Ishikawa (cell line): ENCODE results near the gene AFP.

Experiments used
- CEBPB ChIP-seq: IDR thresholded peaks from 2 replicates; pipeline ENCODE4 v1.6.1; 2012
- CREB1 ChIP-seq: IDR thresholded peaks from 2 replicates; pipeline ENCODE4 v1.6.1; 2012; ENCODE audit warnings: low read depth
- EGR1 ChIP-seq: IDR thresholded peaks from 2 replicates; pipeline ENCODE4 v1.6.1; 2012
- EP300 ChIP-seq: IDR thresholded peaks from 2 replicates; pipeline ENCODE4 v1.6.1; 2012; ENCODE audit warnings: borderline replicate concordance
- FOXM1 ChIP-seq: IDR thresholded peaks from 2 replicates; pipeline ENCODE4 v1.6.1; 2012; ENCODE audit warnings: low read depth, borderline replicate concordance
- NFIC ChIP-seq: IDR thresholded peaks from 2 replicates; pipeline ENCODE4 v1.6.1; 2012
- RAD21 ChIP-seq: IDR thresholded peaks from 2 replicates; pipeline ENCODE4 v1.6.1; 2012; ENCODE audit warnings: low read depth
- TAF1 ChIP-seq: IDR thresholded peaks from 2 replicates; pipeline ENCODE4 v1.6.1; 2012; ENCODE audit warnings: low read depth, mild to moderate bottlenecking
- TCF12 ChIP-seq: IDR thresholded peaks from 2 replicates; pipeline ENCODE4 v1.6.1; 2012; ENCODE audit warnings: low read depth
- TEAD4 ChIP-seq: IDR thresholded peaks from 2 replicates; pipeline ENCODE4 v1.6.1; 2012
- YY1 ChIP-seq: IDR thresholded peaks from 2 replicates; pipeline ENCODE4 v1.6.1; 2012; ENCODE audit warnings: low read depth
- ZBTB7A ChIP-seq: IDR thresholded peaks from 2 replicates; pipeline ENCODE4 v1.6.1; 2012; ENCODE audit warnings: low read depth
- TF ChIP-seq, protein P1 (sequence below): IDR thresholded peaks from 2 replicates; pipeline ENCODE4 v1.6.1; 2012; ENCODE audit warnings: low read depth, mild to moderate bottlenecking
- TF ChIP-seq, protein P2 (sequence below): IDR thresholded peaks from 2 replicates; pipeline ENCODE4 v1.6.1; 2012
- TF ChIP-seq, protein P3 (sequence below): IDR thresholded peaks from 2 replicates; pipeline ENCODE4 v1.6.1; 2012

Gene AFP

DNA sequence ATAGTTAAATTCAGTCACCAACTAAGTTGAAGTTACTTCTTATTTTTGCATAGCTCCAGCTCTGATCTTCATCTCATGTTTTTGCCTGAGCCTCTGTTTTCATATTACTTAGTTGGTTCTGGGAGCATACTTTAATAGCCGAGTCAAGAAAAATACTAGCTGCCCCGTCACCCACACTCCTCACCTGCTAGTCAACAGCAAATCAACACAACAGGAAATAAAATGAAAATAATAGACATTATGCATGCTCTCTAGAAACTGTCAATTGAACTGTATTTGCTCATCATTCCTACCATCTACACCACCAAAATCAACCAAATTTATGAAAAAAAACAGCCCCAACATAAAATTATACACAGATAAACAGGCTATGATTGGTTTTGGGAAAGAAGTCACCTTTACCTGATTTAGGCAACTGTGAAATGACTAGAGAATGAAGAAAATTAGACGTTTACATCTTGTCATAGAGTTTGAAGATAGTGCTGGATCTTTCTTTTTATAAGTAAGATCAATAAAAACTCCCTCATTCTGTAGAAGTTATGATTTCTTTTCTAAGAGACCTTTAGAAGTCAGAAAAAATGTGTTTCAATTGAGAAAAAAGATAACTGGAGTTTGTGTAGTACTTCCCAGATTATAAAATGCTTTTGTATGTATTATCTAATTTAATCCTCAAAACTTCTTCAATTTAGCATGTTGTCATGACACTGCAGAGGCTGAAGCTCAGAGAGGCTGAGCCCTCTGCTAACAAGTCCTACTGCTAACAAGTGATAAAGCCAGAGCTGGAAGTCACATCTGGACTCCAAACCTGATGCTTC lies 24.9 kb upstream of the AFP start:
- TF ChIP-seq NFIC, result no peak
- TF ChIP-seq TCF12, result no peak
- TF ChIP-seq CREB1, result no peak
- no peak for TF ChIP-seq EGR1
- TF ChIP-seq, protein P1, sequence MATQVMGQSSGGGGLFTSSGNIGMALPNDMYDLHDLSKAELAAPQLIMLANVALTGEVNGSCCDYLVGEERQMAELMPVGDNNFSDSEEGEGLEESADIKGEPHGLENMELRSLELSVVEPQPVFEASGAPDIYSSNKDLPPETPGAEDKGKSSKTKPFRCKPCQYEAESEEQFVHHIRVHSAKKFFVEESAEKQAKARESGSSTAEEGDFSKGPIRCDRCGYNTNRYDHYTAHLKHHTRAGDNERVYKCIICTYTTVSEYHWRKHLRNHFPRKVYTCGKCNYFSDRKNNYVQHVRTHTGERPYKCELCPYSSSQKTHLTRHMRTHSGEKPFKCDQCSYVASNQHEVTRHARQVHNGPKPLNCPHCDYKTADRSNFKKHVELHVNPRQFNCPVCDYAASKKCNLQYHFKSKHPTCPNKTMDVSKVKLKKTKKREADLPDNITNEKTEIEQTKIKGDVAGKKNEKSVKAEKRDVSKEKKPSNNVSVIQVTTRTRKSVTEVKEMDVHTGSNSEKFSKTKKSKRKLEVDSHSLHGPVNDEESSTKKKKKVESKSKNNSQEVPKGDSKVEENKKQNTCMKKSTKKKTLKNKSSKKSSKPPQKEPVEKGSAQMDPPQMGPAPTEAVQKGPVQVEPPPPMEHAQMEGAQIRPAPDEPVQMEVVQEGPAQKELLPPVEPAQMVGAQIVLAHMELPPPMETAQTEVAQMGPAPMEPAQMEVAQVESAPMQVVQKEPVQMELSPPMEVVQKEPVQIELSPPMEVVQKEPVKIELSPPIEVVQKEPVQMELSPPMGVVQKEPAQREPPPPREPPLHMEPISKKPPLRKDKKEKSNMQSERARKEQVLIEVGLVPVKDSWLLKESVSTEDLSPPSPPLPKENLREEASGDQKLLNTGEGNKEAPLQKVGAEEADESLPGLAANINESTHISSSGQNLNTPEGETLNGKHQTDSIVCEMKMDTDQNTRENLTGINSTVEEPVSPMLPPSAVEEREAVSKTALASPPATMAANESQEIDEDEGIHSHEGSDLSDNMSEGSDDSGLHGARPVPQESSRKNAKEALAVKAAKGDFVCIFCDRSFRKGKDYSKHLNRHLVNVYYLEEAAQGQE, result no peak

DNA sequence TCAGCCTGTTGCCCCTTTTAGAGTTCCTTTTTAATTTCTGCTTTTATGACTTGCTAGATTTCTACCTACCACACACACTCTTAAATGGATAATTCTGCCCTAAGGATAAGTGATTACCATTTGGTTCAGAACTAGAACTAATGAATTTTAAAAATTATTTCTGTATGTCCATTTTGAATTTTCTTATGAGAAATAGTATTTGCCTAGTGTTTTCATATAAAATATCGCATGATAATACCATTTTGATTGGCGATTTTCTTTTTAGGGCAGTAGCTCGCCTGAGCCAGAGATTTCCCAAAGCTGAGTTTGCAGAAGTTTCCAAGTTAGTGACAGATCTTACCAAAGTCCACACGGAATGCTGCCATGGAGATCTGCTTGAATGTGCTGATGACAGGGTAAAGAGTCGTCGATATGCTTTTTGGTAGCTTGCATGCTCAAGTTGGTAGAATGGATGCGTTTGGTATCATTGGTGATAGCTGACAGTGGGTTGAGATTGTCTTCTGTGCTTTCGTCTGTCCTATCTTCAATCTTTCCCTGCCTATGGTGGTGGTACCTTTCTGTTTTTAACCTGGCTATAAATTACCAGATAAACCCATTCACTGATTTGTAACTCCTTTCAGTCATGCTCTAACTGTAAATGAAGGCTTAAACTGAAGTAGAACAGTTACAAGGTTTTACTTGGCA lies 24.1 kb upstream of the AFP start:
- TF ChIP-seq CREB1 (no peak), YY1 (no peak), NFIC (no peak)
- TF ChIP-seq, protein P2, sequence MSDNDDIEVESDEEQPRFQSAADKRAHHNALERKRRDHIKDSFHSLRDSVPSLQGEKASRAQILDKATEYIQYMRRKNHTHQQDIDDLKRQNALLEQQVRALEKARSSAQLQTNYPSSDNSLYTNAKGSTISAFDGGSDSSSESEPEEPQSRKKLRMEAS, result no peak

DNA sequence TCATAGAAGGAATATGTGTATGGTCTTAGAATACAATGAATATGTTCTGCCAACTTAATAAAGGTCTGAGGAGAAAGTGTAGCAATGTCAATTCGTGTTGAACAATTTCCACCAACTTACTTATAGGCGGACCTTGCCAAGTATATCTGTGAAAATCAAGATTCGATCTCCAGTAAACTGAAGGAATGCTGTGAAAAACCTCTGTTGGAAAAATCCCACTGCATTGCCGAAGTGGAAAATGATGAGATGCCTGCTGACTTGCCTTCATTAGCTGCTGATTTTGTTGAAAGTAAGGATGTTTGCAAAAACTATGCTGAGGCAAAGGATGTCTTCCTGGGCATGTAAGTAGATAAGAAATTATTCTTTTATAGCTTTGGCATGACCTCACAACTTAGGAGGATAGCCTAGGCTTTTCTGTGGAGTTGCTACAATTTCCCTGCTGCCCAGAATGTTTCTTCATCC lies 22.7 kb upstream of the AFP start:
- TF ChIP-seq CEBPB (no peak), YY1 (no peak), ZBTB7A (no peak), FOXM1 (no peak), CREB1 (no peak), EP300 (no peak), TCF12 (no peak), EGR1 (no peak), NFIC (no peak), RAD21 (no peak), TAF1 (no peak)
- TF ChIP-seq, protein P2, result no peak
- TF ChIP-seq, protein P1, result no peak

DNA sequence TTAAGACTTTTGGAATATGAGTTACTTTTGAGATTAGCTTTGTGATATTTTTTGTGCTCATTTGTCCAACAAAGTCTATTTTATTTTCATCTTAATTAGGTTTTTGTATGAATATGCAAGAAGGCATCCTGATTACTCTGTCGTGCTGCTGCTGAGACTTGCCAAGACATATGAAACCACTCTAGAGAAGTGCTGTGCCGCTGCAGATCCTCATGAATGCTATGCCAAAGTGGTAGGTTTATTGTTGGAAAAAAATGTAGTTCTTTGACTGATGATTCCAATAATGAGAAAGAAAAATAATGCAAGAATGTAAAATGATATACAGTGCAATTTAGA lies 21.1 kb upstream of the AFP start:
- TF ChIP-seq, protein P3, sequence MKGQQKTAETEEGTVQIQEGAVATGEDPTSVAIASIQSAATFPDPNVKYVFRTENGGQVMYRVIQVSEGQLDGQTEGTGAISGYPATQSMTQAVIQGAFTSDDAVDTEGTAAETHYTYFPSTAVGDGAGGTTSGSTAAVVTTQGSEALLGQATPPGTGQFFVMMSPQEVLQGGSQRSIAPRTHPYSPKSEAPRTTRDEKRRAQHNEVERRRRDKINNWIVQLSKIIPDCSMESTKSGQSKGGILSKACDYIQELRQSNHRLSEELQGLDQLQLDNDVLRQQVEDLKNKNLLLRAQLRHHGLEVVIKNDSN, result no peak
- TF ChIP-seq TAF1, result no peak
- no peak for TF ChIP-seq FOXM1

DNA sequence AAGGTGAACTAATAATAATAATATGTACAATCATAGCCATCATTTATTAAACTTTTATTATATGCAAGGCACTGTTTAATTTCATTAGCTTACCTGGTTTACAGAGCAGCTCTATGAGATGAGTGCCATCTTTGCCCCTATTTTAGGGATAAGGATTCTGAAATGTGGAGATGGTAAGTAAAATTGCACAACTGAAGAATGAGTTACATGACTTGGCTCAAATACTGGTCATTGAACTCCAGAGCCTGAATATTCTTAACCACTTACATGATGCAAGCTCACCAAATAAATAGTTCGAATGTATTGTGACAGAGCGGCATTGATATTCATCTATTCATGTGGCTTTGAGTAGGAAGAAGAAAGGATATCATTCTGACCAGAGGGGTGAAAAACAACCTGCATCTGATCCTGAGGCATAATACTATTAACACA lies 20.2 kb upstream of the AFP start:
- TF ChIP-seq TEAD4 (no peak), TCF12 (no peak), EGR1 (no peak), EP300 (no peak), RAD21 (no peak), NFIC (no peak), CEBPB (no peak), CREB1 (no peak), FOXM1 (no peak), ZBTB7A (no peak), YY1 (no peak), TAF1 (no peak)
- TF ChIP-seq, protein P2, result no peak
- TF ChIP-seq, protein P3, result no peak
- TF ChIP-seq, protein P1, result no peak
